SK-N-SH (cell line): ENCODE measurements around the gene SYT5. TPM values are rescaled to one million over a fixed set of nuclear protein-coding genes. Genes with fewer than 3 reads are reported as not detected.

Experiments
- CTCF ChIA-PET: fragments of 300-600, 350-600 bp; formaldehyde crosslinking; extraction: SDS; loops from one replicate; lab custom pipeline; 2021; lab: Yijun Ruan, JAX
- POLR2A ChIA-PET: fragments of 350-600 bp; sonication (Branson Sonifier 250); formaldehyde crosslinking; extraction: SDS; loops from one replicate; lab custom pipeline; 2020; ENCODE audit warnings: antibody characterized with exemption, inconsistent platforms; lab: Yijun Ruan, JAX
- DNase-seq: peaks from one replicate; pipeline ENCODE4 v3.0.0; 2012
- H2AFZ ChIP-seq: fragments of 200-600 bp; sonication (generic); 2 replicates; pipeline ENCODE4 v1.8.1; 2016; ENCODE audit warnings: antibody characterized with exemption, mild to moderate bottlenecking, low read depth
- H3F3A ChIP-seq: fragments of 200-600 bp; sonication (generic); replicated peaks from 2 replicates; pipeline ENCODE3; 2016; ENCODE audit warnings: antibody characterized with exemption, mild to moderate bottlenecking; ENCODE audit not compliant: insufficient read depth
- H3K27ac ChIP-seq, 2 experiments: fragments of 200-500 bp in 1 of 2; fragments of 200-600 bp in 1 of 2; sonication (Bioruptor generic) in 1 of 2; sonication (generic), shearing (Covaris generic) in 1 of 2; 2 replicates each; pipeline versions ENCODE4 v1.5.1 to v1.6.1; 2014 to 2016; ENCODE audit warnings: low read depth in 2 of 2, inconsistent platforms in 1 of 2, low read length in 1 of 2, mild to moderate bottlenecking in 1 of 2, mixed read lengths in 1 of 2
- H3K27me3 ChIP-seq: fragments of 200-600 bp; sonication (generic), shearing (Covaris generic); 2 replicates; pipeline ENCODE4 v1.6.1; 2016; ENCODE audit warnings: mixed run types; ENCODE audit not compliant: insufficient read depth
- H3K36me3 ChIP-seq, 2 experiments: fragments of 200-500 bp in 1 of 2; fragments of 200-600 bp in 1 of 2; sonication (Bioruptor generic) in 1 of 2; sonication (generic) in 1 of 2; replicated peaks in 1 of 2; 2 replicates each; pipeline versions ENCODE3 to v1.5.1; 2014 to 2016; ENCODE audit warnings: low read length in 1 of 2, mild to moderate bottlenecking in 1 of 2; ENCODE audit not compliant: insufficient read depth in 2 of 2, control insufficient read depth in 1 of 2
- H3K4me1 ChIP-seq, 2 experiments: fragments of 200-500 bp in 1 of 2; fragments of 200-600 bp in 1 of 2; sonication (Bioruptor generic) in 1 of 2; sonication (generic), shearing (Covaris generic) in 1 of 2; 2 replicates each; pipeline versions ENCODE4 v1.5.1 to v1.6.1; 2014 to 2016; ENCODE audit warnings: low read depth in 1 of 2, low read length in 1 of 2, mixed run types in 1 of 2; ENCODE audit not compliant: insufficient read depth in 2 of 2, control insufficient read depth in 1 of 2
- H3K4me2 ChIP-seq: fragments of 200-600 bp; sonication (generic), shearing (Covaris generic); 2 replicates; pipeline ENCODE4 v1.6.1; 2017; ENCODE audit warnings: mixed run types
- H3K4me3 ChIP-seq, 2 experiments: fragments of 200-500 bp in 1 of 2; fragments of 200-600 bp in 1 of 2; sonication (Bioruptor generic) in 1 of 2; sonication (generic), shearing (Covaris generic) in 1 of 2; 2 replicates each; pipeline versions ENCODE4 v1.5.1 to v1.8.1; 2014 to 2016; ENCODE audit warnings: low read depth in 2 of 2, inconsistent platforms in 1 of 2, low read length in 1 of 2, mild to moderate bottlenecking in 1 of 2, mixed read lengths in 1 of 2, moderate library complexity in 1 of 2
- H3K79me2 ChIP-seq: fragments of 200-600 bp; sonication (generic); 2 replicates; pipeline ENCODE4 v1.8.1; 2017; ENCODE audit warnings: mild to moderate bottlenecking; ENCODE audit not compliant: insufficient read depth
- H3K9ac ChIP-seq: fragments of 200-600 bp; sonication (generic); 2 replicates; pipeline ENCODE4 v1.6.1; 2017; ENCODE audit warnings: mixed run types
- H3K9me2 ChIP-seq: fragments of 200-600 bp; sonication (generic); 2 replicates; pipeline ENCODE4 v1.6.1; 2017; ENCODE audit warnings: mixed run types
- H3K9me3 ChIP-seq: fragments of 200-600 bp; sonication (generic); 2 replicates; pipeline ENCODE4 v1.6.1; 2017; ENCODE audit warnings: mixed run types, mild to moderate bottlenecking, moderate library complexity
- H4K20me1 ChIP-seq: fragments of 200-600 bp; sonication (generic); 2 replicates; pipeline ENCODE4 v1.6.1; 2017; ENCODE audit warnings: mild to moderate bottlenecking, mixed run types; ENCODE audit not compliant: insufficient read depth
- ELF1 ChIP-seq: IDR thresholded peaks from 2 replicates; pipeline ENCODE4 v1.4.0; 2012
- EP300 ChIP-seq, 2 experiments: IDR thresholded peaks; 2 replicates each; pipeline versions ENCODE4 v1.4.0 to v1.6.1; 2012; ENCODE audit warnings: borderline replicate concordance in 1 of 2, low read depth in 1 of 2, low read length in 1 of 2
- FOXJ3 ChIP-seq: sonication (generic); formaldehyde crosslinking; IDR thresholded peaks from 2 replicates; pipeline ENCODE4 v1.5.1; 2020; ENCODE audit warnings: mild to moderate bottlenecking, missing genetic modification reagents
- GABPA ChIP-seq: IDR thresholded peaks from 2 replicates; pipeline ENCODE4 v1.4.0; 2012; ENCODE audit warnings: low read depth, mild to moderate bottlenecking
- GATA2 ChIP-seq: sonication (generic); formaldehyde crosslinking; IDR thresholded peaks from 2 replicates; pipeline ENCODE4 v1.5.0; 2020; ENCODE audit warnings: mild to moderate bottlenecking, missing genetic modification reagents
- NRF1 ChIP-seq: IDR thresholded peaks from 2 replicates; pipeline ENCODE4 v1.6.1; 2012; ENCODE audit warnings: low read depth, mild to moderate bottlenecking, low read length
- RAD21 ChIP-seq: IDR thresholded peaks from 2 replicates; pipeline ENCODE4 v1.6.1; 2012; ENCODE audit warnings: mild to moderate bottlenecking, low read length
- RCOR1 ChIP-seq: fragments of 150-350 bp; IDR thresholded peaks from 2 replicates; pipeline ENCODE4 v1.6.1; 2017; ENCODE audit warnings: antibody characterized with exemption, low read length
- RXRA ChIP-seq: IDR thresholded peaks from 2 replicates; pipeline ENCODE4 v1.4.0; 2012; ENCODE audit warnings: low read depth, mild to moderate bottlenecking, borderline replicate concordance
- SIN3A ChIP-seq: IDR thresholded peaks from 2 replicates; pipeline ENCODE4 v1.6.1; 2012; ENCODE audit warnings: low read depth, mild to moderate bottlenecking, low read length, moderate library complexity, borderline replicate concordance
- TAF1 ChIP-seq: IDR thresholded peaks from 2 replicates; pipeline ENCODE4 v1.6.1; 2012; ENCODE audit warnings: low read depth, mild to moderate bottlenecking, low read length, moderate library complexity, borderline replicate concordance
- TCF12 ChIP-seq: IDR thresholded peaks from 2 replicates; pipeline ENCODE4 v1.4.0; 2012
- TEAD4 ChIP-seq: IDR thresholded peaks from 2 replicates; pipeline ENCODE4 v1.4.0; 2012; ENCODE audit warnings: mild to moderate bottlenecking, borderline replicate concordance; ENCODE audit not compliant: insufficient read depth
- USF1 ChIP-seq: IDR thresholded peaks from 2 replicates; pipeline ENCODE4 v1.4.0; 2012; ENCODE audit warnings: low read depth, borderline replicate concordance
- YY1 ChIP-seq: IDR thresholded peaks from 2 replicates; pipeline ENCODE4 v1.4.0; 2012; ENCODE audit warnings: low read depth, mild to moderate bottlenecking
- WGBS: methylation state at CpG from one replicate; pipeline ENCODE4 v1.1.6; 2017; ENCODE audit warnings: low lambda C conversion rate; 5-methylcytosine and 5-hydroxymethylcytosine counted together
- polyA plus RNA-seq, 3 experiments: library from polyadenylated mRNA; depleted of rRNA; stranded (reverse); fragments of >200 nt; gene quantifications; 2 replicates each; pipeline ENCODE4 v1.2.3, GENCODE V29; 2012
- TF ChIP-seq, protein P1 (sequence below): fragments of 150-350 bp; IDR thresholded peaks from 2 replicates; pipeline ENCODE4 v1.6.1; 2016; ENCODE audit warnings: mild to moderate bottlenecking, low read depth, low read length
- TF ChIP-seq, protein P2 (sequence below): IDR thresholded peaks from 2 replicates; pipeline ENCODE4 v1.4.0; 2012; ENCODE audit warnings: low read depth
- TF ChIP-seq, protein P3 (sequence below): IDR thresholded peaks from 2 replicates; pipeline ENCODE4 v1.4.0; 2012; ENCODE audit warnings: low read depth, borderline replicate concordance
- TF ChIP-seq, protein P4 (sequence below): IDR thresholded peaks from 2 replicates; pipeline ENCODE4; 2012

Gene SYT5
- polyA plus RNA-seq, 1 of the 3 experiments (the other 2 are of a cell fraction): 0.21 TPM

GRCh38 chr19:55229789-55230182, 49.7 kb upstream of the SYT5 start:
- H3K9me3 ChIP-seq: no peaks in the 10 kb centered on the region
- POLR2A ChIA-PET: no interaction called here
- no peak overlapping the region for H2AFZ ChIP-seq
- no peaks in the 10 kb centered on the region for H3K27me3 ChIP-seq
- DNase-seq: no peak
- H4K20me1 ChIP-seq: peaks cover 16% of the 10 kb centered on the region; the same call in 1 of the 2 replicates
- H3K4me1 ChIP-seq: peaks cover 0 to 38% of the 10 kb centered on the region in 2 experiments; a peak in 1 of 4 replicates
- H3K9ac ChIP-seq: no peak overlapping the region
- no peak overlapping the region; a peak in 1 of 4 replicates for H3K27ac ChIP-seq
- 95% methylated on average over 6 of the region's 17 CpGs for WGBS
- no peak for TF ChIP-seq ELF1
- no peak for TF ChIP-seq TCF12
- TF ChIP-seq USF1: no peak
- TF ChIP-seq NRF1: no peak
- TF ChIP-seq RAD21: no peak
- TF ChIP-seq, protein P1, sequence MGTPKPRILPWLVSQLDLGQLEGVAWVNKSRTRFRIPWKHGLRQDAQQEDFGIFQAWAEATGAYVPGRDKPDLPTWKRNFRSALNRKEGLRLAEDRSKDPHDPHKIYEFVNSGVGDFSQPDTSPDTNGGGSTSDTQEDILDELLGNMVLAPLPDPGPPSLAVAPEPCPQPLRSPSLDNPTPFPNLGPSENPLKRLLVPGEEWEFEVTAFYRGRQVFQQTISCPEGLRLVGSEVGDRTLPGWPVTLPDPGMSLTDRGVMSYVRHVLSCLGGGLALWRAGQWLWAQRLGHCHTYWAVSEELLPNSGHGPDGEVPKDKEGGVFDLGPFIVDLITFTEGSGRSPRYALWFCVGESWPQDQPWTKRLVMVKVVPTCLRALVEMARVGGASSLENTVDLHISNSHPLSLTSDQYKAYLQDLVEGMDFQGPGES: no peak
- no peak for TF ChIP-seq GATA2 (CRISPR knock-in tag)
- TF ChIP-seq, protein P2, sequence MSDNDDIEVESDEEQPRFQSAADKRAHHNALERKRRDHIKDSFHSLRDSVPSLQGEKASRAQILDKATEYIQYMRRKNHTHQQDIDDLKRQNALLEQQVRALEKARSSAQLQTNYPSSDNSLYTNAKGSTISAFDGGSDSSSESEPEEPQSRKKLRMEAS: no peak
- no peak for TF ChIP-seq SIN3A
- TF ChIP-seq RXRA: no peak
- TF ChIP-seq RCOR1: no peak
- TF ChIP-seq TAF1: no peak
- TF ChIP-seq FOXJ3 (CRISPR knock-in tag): no peak
- no peak for TF ChIP-seq EP300 (IDR thresholded peaks at IDR 0.05; ENCODE audit: borderline replicate concordance in 1 of 2, low read depth in 1 of 2, low read length in 1 of 2)
- TF ChIP-seq, protein P3, sequence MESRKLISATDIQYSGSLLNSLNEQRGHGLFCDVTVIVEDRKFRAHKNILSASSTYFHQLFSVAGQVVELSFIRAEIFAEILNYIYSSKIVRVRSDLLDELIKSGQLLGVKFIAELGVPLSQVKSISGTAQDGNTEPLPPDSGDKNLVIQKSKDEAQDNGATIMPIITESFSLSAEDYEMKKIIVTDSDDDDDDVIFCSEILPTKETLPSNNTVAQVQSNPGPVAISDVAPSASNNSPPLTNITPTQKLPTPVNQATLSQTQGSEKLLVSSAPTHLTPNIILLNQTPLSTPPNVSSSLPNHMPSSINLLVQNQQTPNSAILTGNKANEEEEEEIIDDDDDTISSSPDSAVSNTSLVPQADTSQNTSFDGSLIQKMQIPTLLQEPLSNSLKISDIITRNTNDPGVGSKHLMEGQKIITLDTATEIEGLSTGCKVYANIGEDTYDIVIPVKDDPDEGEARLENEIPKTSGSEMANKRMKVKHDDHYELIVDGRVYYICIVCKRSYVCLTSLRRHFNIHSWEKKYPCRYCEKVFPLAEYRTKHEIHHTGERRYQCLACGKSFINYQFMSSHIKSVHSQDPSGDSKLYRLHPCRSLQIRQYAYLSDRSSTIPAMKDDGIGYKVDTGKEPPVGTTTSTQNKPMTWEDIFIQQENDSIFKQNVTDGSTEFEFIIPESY: no peak
- TF ChIP-seq, protein P4, sequence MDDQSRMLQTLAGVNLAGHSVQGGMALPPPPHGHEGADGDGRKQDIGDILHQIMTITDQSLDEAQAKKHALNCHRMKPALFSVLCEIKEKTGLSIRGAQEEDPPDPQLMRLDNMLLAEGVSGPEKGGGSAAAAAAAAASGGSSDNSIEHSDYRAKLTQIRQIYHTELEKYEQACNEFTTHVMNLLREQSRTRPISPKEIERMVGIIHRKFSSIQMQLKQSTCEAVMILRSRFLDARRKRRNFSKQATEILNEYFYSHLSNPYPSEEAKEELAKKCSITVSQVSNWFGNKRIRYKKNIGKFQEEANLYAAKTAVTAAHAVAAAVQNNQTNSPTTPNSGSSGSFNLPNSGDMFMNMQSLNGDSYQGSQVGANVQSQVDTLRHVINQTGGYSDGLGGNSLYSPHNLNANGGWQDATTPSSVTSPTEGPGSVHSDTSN: no peak
- TF ChIP-seq YY1: no peak
- TF ChIP-seq TEAD4: no peak
- TF ChIP-seq GABPA: no peak
- TF ChIP-seq, all 33 proteins: peak for 0
- H3F3A ChIP-seq: no peaks in the 10 kb centered on the region
- H3K9me2 ChIP-seq: no peaks in the 10 kb centered on the region
- CTCF ChIA-PET: interaction anchor here (1.0 kb wide), 1 partner anchor 89 kb away, joined by 3 read pairs; no protein-coding TSS in a partner anchor
- H3K79me2 ChIP-seq: no peaks in the 10 kb centered on the region
- no peak overlapping the region for H3K4me2 ChIP-seq
- H3K4me3 ChIP-seq: no peak overlapping the region
- H3K36me3 ChIP-seq: peaks cover 7 to 66% of the 10 kb centered on the region in 2 experiments
